HL-60 (cell line): ENCODE measurements around the gene SMAD6.

Experiments
- DNase-seq, 2 experiments: peaks; one replicate each; pipeline ENCODE4 v3.0.0-alpha.2; 2010 to 2020; ENCODE audit warnings: low read depth in 1 of 2, low spot score in 1 of 2
- H3K27ac ChIP-seq: fragments of 250-450 bp; sonication (Bioruptor Pico); replicated peaks from 2 replicates; pipeline ENCODE4 v1.5.1; 2020; ENCODE audit warnings: mild to moderate bottlenecking, moderate library complexity
- H3K27me3 ChIP-seq: fragments of 250-450 bp; sonication (Bioruptor Pico); 2 replicates; pipeline ENCODE4 v1.5.1; 2021; ENCODE audit warnings: mild to moderate bottlenecking, moderate library complexity; ENCODE audit not compliant: insufficient read depth, poor library complexity, severe bottlenecking
- H3K4me3 ChIP-seq: replicated peaks from 2 replicates; pipeline ENCODE4 v1.5.1; 2011; ENCODE audit warnings: mild to moderate bottlenecking, control low read depth, low read length; ENCODE audit not compliant: insufficient read depth
- GABPA ChIP-seq: IDR thresholded peaks from 2 replicates; pipeline ENCODE4 v1.6.1; 2012; ENCODE audit warnings: low read depth
- POLR2AphosphoS5 ChIP-seq: IDR thresholded peaks from 2 replicates; pipeline ENCODE4 v1.6.1; 2012; ENCODE audit warnings: low read depth
- REST ChIP-seq: IDR thresholded peaks from 2 replicates; pipeline ENCODE4 v1.6.1; 2012; ENCODE audit warnings: low read depth; ENCODE audit not compliant: insufficient replicate concordance
- SPI1 ChIP-seq: IDR thresholded peaks from 2 replicates; pipeline ENCODE4 v1.6.1; 2012; ENCODE audit warnings: low read depth, mild to moderate bottlenecking, borderline replicate concordance
- TF ChIP-seq, protein P1 (sequence below): IDR thresholded peaks from one replicate; pipeline ENCODE4 v1.5.1; 2011; ENCODE audit warnings: low read length, control low read depth, inconsistent platforms; ENCODE audit not compliant: insufficient read depth

Gene SMAD6

GRCh38 chr15:66786708-66787488 lies 84.9 kb downstream of the SMAD6 start:
- no peak for DNase-seq
- Histone ChIP-seq H3K27me3 (no peaks in the 10 kb centered on the region), H3K4me3 (no peak overlapping the region), H3K27ac (no peak overlapping the region)
- no peak for TF ChIP-seq POLR2AphosphoS5
- no peak for TF ChIP-seq SPI1

DNA sequence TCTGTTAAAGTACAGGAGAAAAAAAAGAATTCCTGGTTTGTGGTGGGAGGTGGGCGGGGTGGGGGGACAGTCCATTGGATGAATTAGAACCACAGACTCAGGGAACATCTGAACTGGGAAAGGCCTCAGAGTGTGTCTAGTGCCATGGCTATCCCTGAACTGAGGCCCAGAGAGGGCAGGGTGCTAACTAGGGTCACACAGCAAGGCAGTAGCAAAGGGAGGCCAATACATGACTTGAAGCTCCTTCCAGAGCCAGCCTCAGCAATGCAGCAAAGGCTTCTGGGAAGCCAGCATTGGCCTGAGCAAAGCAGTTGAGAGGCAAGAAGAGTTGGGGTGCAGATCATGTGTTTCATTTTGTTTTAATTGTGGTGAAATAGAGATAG lies 85.4 kb downstream of the SMAD6 start:
- H3K27ac ChIP-seq: no peak overlapping the region
- H3K27me3 ChIP-seq: no peaks in the 10 kb centered on the region
- TF ChIP-seq, protein P1, sequence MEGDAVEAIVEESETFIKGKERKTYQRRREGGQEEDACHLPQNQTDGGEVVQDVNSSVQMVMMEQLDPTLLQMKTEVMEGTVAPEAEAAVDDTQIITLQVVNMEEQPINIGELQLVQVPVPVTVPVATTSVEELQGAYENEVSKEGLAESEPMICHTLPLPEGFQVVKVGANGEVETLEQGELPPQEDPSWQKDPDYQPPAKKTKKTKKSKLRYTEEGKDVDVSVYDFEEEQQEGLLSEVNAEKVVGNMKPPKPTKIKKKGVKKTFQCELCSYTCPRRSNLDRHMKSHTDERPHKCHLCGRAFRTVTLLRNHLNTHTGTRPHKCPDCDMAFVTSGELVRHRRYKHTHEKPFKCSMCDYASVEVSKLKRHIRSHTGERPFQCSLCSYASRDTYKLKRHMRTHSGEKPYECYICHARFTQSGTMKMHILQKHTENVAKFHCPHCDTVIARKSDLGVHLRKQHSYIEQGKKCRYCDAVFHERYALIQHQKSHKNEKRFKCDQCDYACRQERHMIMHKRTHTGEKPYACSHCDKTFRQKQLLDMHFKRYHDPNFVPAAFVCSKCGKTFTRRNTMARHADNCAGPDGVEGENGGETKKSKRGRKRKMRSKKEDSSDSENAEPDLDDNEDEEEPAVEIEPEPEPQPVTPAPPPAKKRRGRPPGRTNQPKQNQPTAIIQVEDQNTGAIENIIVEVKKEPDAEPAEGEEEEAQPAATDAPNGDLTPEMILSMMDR: no peak
- TF ChIP-seq POLR2AphosphoS5 (no peak), REST (no peak), GABPA (no peak), SPI1 (no peak)
- no peak for DNase-seq
- H3K4me3 ChIP-seq: no peak overlapping the region

- Histone ChIP-seq H3K27me3 (no peaks in the 10 kb centered on the region), H3K4me3 (no peak overlapping the region), H3K27ac (no peak overlapping the region)
- DNase-seq: no peak
- TF ChIP-seq REST (no peak), POLR2AphosphoS5 (no peak), SPI1 (no peak), GABPA (no peak)
- TF ChIP-seq, protein P1: no peak
Observed at GRCh38 chr15:66788024-66788423, 86.0 kb downstream of the SMAD6 start.

DNA sequence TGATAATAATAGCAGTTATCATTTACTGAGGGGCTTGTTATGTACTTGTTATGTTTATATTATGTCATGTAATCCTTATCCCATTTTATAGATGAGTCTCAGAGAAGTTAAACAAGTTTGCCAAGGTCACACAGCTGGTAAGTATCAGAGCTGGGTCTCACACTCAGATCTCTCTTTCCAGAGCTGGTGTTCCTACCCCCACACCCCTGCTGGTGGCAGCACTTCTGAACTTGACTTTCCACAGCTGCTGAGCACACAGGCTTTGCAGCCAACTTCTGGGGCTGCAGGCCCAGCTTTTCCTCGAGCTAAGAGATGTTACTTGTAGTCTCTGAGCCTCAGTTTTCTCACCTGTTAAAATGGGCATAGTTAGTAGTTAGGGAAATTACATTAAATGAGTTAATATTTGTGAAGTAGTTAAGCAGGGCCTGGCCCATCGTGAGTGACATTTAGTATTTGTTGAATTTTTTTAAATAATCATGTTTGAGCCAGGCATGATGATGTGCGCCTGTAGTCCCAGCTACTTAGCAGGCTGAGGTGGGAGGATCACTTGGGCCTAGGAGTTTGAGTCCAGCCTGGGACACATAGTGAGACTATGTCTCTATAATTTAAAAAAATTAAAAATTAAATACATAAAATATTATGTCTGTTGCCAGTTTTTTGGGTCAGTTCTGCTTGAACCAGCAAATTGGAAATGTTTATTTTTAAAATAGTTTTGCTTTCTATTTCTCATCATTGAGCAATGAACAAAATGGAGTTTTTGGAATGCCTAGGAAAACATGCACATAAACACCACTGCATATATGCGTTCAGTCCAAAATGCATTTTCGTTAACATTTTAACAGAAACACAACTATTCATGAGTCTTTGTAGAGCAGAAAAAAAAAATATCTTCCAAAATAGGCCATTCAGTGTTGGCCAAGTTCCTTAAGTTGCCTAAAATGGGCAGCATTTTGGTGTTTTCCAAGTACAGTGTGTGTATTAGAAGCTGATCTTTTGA lies 87.3 kb downstream of the SMAD6 start:
- DNase-seq: peak; percentile 29 to 38
- Histone ChIP-seq H3K27me3 (no peaks in the 10 kb centered on the region), H3K27ac (no peak overlapping the region), H3K4me3 (no peak overlapping the region)
- no peak for TF ChIP-seq GABPA
- TF ChIP-seq SPI1: no peak
- no peak for TF ChIP-seq POLR2AphosphoS5
- TF ChIP-seq REST: no peak
- TF ChIP-seq, protein P1: peak; percentile 35
